ENCODE measurements around the gene CENPB. TPM values are rescaled to one million over a fixed set of nuclear protein-coding genes. Genes with fewer than 3 reads are reported as not detected.

Gene CENPB
- total RNA-seq, 6 experiments from 2014 or later: 109 to 128 (median 117) TPM

- Mint-ChIP-seq H3K36me3 (ENCODE audit: low read depth) (peaks cover 31% of the 10 kb centered on the region), H3K4me1 (ENCODE audit: low read depth) (peaks cover 51% of the 10 kb centered on the region), H3K27ac (peak overlapping the region; percentile 45), H3K9me3 (no peaks in the 10 kb centered on the region), H3K4me3 (peak overlapping the region; percentile 93), H3K27me3 (ENCODE audit: insufficient read depth) (peaks cover 6% of the 10 kb centered on the region)
- no peak for DNase-seq
- no peak for TF ChIP-seq CTCF (IDR thresholded peaks at IDR 0.05)
Observed at GRCh38 chr20:3798373-3798768, 11.8 kb upstream of the CENPB start.

- DNase-seq: no peak
- TF ChIP-seq CTCF (IDR thresholded peaks at IDR 0.05): no peak
- H3K27ac Mint-ChIP-seq: peak overlapping the region; percentile 83
- peaks cover 27% of the 10 kb centered on the region for H3K36me3 Mint-ChIP-seq (ENCODE audit: low read depth)
- peaks cover 47% of the 10 kb centered on the region for H3K4me1 Mint-ChIP-seq (ENCODE audit: low read depth)
- H3K27me3 Mint-ChIP-seq (ENCODE audit: insufficient read depth): peaks cover 6% of the 10 kb centered on the region
- peak overlapping the region; percentile 93 for H3K4me3 Mint-ChIP-seq
- no peaks in the 10 kb centered on the region for H3K9me3 Mint-ChIP-seq
Observed at GRCh38 chr20:3797592-3798372, 11.2 kb upstream of the CENPB start.

GRCh38 chr20:3797226-3797545, 10.6 kb upstream of the CENPB start:
- H3K27me3 Mint-ChIP-seq (ENCODE audit: insufficient read depth): peaks cover 4% of the 10 kb centered on the region
- no peak for DNase-seq
- peak overlapping the region; percentile 93 for H3K4me3 Mint-ChIP-seq
- TF ChIP-seq CTCF (IDR thresholded peaks at IDR 0.05): no peak
- H3K4me1 Mint-ChIP-seq (ENCODE audit: low read depth): peaks cover 42% of the 10 kb centered on the region
- no peaks in the 10 kb centered on the region for H3K9me3 Mint-ChIP-seq
- H3K27ac Mint-ChIP-seq: peak overlapping the region; percentile 83
- peaks cover 21% of the 10 kb centered on the region for H3K36me3 Mint-ChIP-seq (ENCODE audit: low read depth)

DNA sequence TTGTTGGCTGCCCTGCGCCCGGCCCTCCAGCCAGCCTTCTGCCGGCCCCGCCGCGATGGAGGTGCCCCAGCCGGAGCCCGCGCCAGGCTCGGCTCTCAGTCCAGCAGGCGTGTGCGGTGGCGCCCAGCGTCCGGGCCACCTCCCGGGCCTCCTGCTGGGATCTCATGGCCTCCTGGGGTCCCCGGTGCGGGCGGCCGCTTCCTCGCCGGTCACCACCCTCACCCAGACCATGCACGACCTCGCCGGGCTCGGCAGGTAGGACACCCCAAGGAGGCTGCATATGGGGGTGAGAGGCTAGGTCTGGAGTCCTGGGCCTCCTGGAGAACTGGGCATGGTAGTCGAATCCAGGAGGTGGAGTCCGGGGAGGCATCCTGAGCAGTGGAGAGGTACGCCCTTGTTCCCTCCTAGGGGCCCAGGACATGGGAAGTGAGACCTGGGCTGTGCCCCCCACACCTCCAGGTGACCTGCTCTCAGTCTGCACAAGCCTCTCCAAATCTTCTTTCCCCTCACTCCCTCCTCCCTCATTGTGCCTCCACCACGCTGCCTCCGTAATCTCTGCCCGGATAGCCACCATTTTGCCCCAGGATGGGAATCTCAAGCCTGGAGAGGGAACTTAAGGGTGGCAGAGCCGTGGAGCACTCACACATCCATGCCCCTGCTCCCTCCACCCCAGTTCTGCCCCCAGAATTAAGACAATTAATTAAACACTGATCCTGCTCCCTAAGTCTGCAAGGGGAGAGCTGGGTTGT, 10.1 kb upstream of the CENPB start:
- no peak for DNase-seq

More for the DNA sequence above, 10.1 kb upstream of the CENPB start:
- Mint-ChIP-seq H3K36me3 (ENCODE audit: low read depth) (peaks cover 21% of the 10 kb centered on the region), H3K9me3 (no peaks in the 10 kb centered on the region), H3K27me3 (ENCODE audit: insufficient read depth) (peaks cover 4% of the 10 kb centered on the region), H3K27ac (peak overlapping the region; percentile 83), H3K4me1 (ENCODE audit: low read depth) (peaks cover 42% of the 10 kb centered on the region), H3K4me3 (peak overlapping the region; percentile 93)
- no peak for TF ChIP-seq CTCF (IDR thresholded peaks at IDR 0.05)

Measured in HFFc6 (cell line).